OCI-LY3 (cell line): ENCODE results near the gene GFAP.

ENCODE experiments used
- H2AFZ ChIP-seq: fragments of 200-600, 300-600 bp; shearing (Covaris generic); 2 replicates; pipeline ENCODE4 v1.6.0; 2014; ENCODE audit warnings: antibody characterized with exemption, low read depth, low read length
- H3K27ac ChIP-seq: fragments of 200-600, 300-600 bp; sonication (generic); 2 replicates; pipeline ENCODE4 v1.5.1; 2014; ENCODE audit warnings: mild to moderate bottlenecking, low read length, moderate library complexity, mixed read lengths
- H3K27me3 ChIP-seq: fragments of 200-600, 300-600 bp; sonication (generic); 2 replicates; pipeline ENCODE4 v1.6.1; 2014; ENCODE audit warnings: low read depth, low read length, mixed read lengths
- H3K36me3 ChIP-seq: fragments of 200-600, 300-600 bp; sonication (generic); replicated peaks from 2 replicates; pipeline ENCODE3; 2014; ENCODE audit warnings: low read depth, low read length, mixed read lengths
- H3K4me1 ChIP-seq: fragments of 300-600, 200-600 bp; sonication (generic); 2 replicates; pipeline ENCODE4 v1.6.1; 2014; ENCODE audit warnings: low read length, mixed read lengths
- H3K4me2 ChIP-seq: fragments of 200-600, 300-600 bp; sonication (generic); 2 replicates; pipeline ENCODE4 v1.6.1; 2014; ENCODE audit warnings: low read length, mixed read lengths
- H3K4me3 ChIP-seq: fragments of 300-600, 200-600 bp; sonication (generic); 2 replicates; pipeline ENCODE4 v1.5.1; 2014; ENCODE audit warnings: antibody characterized with exemption, mild to moderate bottlenecking, low read length, moderate library complexity
- H3K79me2 ChIP-seq: fragments of 300-600, 200-600 bp; shearing (Covaris generic); 2 replicates; pipeline ENCODE4 v1.6.1; 2014; ENCODE audit warnings: mild to moderate bottlenecking, low read length, mixed read lengths
- H3K9ac ChIP-seq: fragments of 300-600, 200-600 bp; shearing (Covaris generic); 2 replicates; pipeline ENCODE4 v1.6.0; 2014; ENCODE audit warnings: mild to moderate bottlenecking, low read length, moderate library complexity
- H3K9me3 ChIP-seq: fragments of 200-600, 300-600 bp; shearing (Covaris generic); 2 replicates; pipeline ENCODE4 v1.6.1; 2014; ENCODE audit warnings: low read length, mixed read lengths; ENCODE audit not compliant: insufficient read depth
- H4K20me1 ChIP-seq: fragments of 200-600, 300-600 bp; sonication (generic); 2 replicates; pipeline ENCODE4 v1.6.1; 2016; ENCODE audit warnings: low read length, mixed read lengths; ENCODE audit not compliant: insufficient read depth
- EZH2phosphoT487 ChIP-seq: fragments of 200-600 bp; shearing (Covaris generic); IDR thresholded peaks from 2 replicates; pipeline ENCODE4 v1.6.1; 2018; ENCODE audit warnings: antibody characterized with exemption, mixed run types, low read depth
- TF ChIP-seq, protein P1 (sequence below): fragments of 200-600, 300-600 bp; sonication (generic); IDR thresholded peaks from 2 replicates; pipeline ENCODE4 v1.5.1; 2014; ENCODE audit warnings: antibody characterized with exemption, low read length, low read depth

Gene GFAP

DNA sequence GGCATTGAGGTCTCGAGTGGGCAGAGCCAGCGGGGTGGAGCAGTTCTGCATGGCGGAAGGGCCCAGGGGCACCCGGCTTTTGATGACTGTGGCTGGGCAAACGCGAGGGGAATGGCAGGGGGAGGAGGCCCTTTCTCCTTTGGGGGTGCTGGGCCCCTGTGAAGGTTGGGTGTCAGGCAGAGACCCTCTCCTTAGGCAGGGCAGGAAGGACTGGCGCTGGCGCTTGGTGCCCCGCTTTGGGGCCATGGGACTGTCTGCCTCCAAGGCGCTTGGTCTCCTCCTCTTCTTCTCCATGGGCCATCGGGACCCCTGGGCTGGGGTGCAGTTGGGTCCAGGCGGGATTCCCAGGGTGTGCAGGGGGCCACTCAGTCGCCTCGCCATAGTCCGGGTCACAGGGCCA is 12.8 kb upstream of the GFAP start:
- Histone ChIP-seq H3K27ac (no peak overlapping the region), H3K4me1 (no peaks in the 10 kb centered on the region), H3K27me3 (no peaks in the 10 kb centered on the region), H3K4me2 (no peak overlapping the region), H3K4me3 (no peak overlapping the region), H3K79me2 (no peaks in the 10 kb centered on the region), H3K36me3 (peaks cover 72% of the 10 kb centered on the region), H2AFZ (no peak overlapping the region), H3K9me3 (no peaks in the 10 kb centered on the region), H3K9ac (no peak overlapping the region), H4K20me1 (no peaks in the 10 kb centered on the region)
- TF ChIP-seq, protein P1, sequence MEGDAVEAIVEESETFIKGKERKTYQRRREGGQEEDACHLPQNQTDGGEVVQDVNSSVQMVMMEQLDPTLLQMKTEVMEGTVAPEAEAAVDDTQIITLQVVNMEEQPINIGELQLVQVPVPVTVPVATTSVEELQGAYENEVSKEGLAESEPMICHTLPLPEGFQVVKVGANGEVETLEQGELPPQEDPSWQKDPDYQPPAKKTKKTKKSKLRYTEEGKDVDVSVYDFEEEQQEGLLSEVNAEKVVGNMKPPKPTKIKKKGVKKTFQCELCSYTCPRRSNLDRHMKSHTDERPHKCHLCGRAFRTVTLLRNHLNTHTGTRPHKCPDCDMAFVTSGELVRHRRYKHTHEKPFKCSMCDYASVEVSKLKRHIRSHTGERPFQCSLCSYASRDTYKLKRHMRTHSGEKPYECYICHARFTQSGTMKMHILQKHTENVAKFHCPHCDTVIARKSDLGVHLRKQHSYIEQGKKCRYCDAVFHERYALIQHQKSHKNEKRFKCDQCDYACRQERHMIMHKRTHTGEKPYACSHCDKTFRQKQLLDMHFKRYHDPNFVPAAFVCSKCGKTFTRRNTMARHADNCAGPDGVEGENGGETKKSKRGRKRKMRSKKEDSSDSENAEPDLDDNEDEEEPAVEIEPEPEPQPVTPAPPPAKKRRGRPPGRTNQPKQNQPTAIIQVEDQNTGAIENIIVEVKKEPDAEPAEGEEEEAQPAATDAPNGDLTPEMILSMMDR: no peak
- TF ChIP-seq EZH2phosphoT487: no peak

DNA sequence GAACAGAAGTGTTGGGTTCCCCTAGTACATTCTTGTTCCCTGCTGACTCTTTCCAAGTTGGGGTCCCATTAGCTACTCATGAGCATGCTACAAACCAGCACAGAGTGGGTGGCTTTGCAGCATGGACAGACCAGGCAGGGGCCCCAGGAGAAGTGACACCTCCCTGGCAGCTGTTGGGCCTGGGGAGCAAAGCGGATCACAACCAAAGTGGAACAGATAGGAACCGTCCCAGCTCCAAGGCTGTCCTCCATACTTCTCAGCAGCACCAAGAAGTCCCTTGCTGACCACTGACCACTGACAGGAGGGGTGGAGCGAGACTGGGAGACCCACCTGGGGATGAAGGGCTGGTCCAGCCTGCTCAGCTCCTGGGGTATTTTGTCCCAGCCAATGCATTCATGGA is 12.4 kb upstream of the GFAP start:
- H3K4me1 ChIP-seq: no peaks in the 10 kb centered on the region
- no peaks in the 10 kb centered on the region for H3K79me2 ChIP-seq
- no peaks in the 10 kb centered on the region for H3K9me3 ChIP-seq
- H3K27ac ChIP-seq: no peak overlapping the region
- no peak overlapping the region for H3K4me2 ChIP-seq
- H3K9ac ChIP-seq: no peak overlapping the region
- TF ChIP-seq, protein P1: no peak
- TF ChIP-seq EZH2phosphoT487: no peak
- H2AFZ ChIP-seq: no peak overlapping the region
- H3K4me3 ChIP-seq: no peak overlapping the region
- H3K27me3 ChIP-seq: no peaks in the 10 kb centered on the region
- H4K20me1 ChIP-seq: no peaks in the 10 kb centered on the region
- peaks cover 68% of the 10 kb centered on the region for H3K36me3 ChIP-seq

DNA sequence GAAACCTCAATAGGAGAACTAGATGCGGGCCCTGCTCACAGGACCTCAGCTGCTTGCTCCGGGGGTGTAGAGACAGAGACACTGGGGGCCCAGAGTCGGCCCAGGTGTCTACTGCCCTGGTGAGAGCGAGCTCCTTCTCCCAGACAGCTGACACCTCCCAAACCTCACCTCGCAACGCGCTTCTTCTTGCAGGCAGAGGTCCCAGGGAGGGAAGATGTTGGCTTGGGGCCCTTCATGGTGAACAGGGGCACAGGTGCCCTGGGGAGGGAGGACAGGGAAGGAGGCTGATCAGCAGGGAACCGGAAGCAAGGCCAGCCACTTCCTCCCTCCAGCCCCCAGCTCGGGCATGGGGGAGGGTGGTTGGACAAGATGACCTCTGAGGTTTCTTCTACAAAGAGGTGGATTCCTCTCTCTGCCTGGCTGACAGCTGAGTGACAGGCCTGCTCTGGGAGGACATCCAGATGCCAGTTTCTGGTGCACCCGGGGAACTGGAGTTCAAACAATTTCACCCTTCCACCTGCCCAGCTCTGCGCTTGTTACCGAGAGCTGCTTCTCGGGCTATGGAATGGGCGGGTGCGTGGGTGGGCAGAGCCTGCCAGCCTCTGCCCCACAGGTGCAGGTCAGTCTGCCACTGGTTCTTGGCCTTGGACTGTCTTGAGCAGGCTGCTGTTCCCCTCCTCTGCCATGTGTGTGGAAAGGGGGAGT is 11.7 kb upstream of the GFAP start:
- Histone ChIP-seq H2AFZ (no peak overlapping the region), H3K4me3 (no peak overlapping the region), H3K4me2 (no peak overlapping the region), H3K9ac (no peak overlapping the region), H3K27ac (no peak overlapping the region), H3K4me1 (no peaks in the 10 kb centered on the region), H3K36me3 (peaks cover 61% of the 10 kb centered on the region), H4K20me1 (no peaks in the 10 kb centered on the region), H3K27me3 (no peaks in the 10 kb centered on the region), H3K9me3 (no peaks in the 10 kb centered on the region), H3K79me2 (no peaks in the 10 kb centered on the region)
- TF ChIP-seq EZH2phosphoT487: no peak
- TF ChIP-seq, protein P1: no peak

DNA sequence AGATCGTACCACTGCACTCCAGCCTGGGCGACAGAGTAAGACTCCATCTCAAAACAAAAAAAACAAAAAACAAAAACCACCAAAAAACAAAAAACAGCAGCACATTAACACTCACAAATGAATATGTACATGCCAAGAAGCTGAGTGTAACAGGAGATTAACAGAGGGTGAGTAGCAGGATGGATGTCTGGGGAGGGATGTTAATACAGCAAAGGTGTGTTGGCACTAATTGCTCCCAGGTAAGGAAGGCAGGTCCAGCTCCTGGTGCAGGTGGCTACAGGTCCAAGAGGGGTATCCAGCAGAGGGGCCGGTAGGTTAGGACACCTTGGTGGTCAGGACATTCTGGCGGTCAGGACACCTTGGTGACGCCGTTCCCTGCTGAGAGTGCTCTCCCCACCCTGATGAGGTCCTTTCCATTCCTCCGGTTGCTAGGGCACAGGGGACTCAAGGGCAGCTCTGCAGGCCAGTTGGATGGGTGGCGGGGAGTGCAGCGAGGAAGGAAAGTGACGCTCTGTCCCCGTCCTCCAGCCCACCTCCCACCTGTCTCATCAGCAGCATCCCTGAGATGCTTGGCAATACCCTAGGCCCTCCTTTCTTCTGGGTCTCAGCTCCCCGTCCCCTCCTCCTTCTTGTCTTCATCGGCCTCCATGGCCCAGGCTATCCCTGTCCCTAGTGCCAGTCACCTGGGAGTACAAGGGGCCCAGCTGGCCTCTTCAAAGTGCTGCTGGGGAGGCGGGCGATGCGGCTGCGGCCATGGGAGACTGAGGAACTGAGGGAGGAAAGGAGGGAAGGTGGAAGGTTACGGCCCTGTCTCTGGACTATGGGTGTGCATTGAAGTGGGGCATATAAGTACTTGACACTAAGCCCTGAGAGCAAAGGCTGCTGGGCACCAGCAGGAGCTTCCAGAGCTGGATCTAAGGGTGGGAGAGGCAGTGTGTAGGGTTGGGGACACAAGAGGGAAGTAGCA is 10.7 kb upstream of the GFAP start:
- no peaks in the 10 kb centered on the region for H4K20me1 ChIP-seq
- no peak overlapping the region for H3K4me2 ChIP-seq
- H3K9me3 ChIP-seq: no peaks in the 10 kb centered on the region
- no peak overlapping the region for H2AFZ ChIP-seq
- H3K79me2 ChIP-seq: no peaks in the 10 kb centered on the region
- H3K9ac ChIP-seq: no peak overlapping the region
- H3K4me1 ChIP-seq: peaks cover 4% of the 10 kb centered on the region
- no peak for TF ChIP-seq EZH2phosphoT487
- no peak overlapping the region for H3K27ac ChIP-seq
- no peaks in the 10 kb centered on the region for H3K27me3 ChIP-seq
- H3K4me3 ChIP-seq: no peak overlapping the region
- H3K36me3 ChIP-seq: peaks cover 53% of the 10 kb centered on the region
